GM21723 (cell line): Measurements from ENCODE around the gene ATRNL1.

ENCODE experiments used
- ATAC-seq: cut with Tn5 transposase; IDR thresholded peaks from one replicate; pipeline ENCODE4 v1.9.1; 2021; ENCODE audit warnings: mild to moderate bottlenecking, moderate library complexity; ENCODE audit not compliant: unreplicated experiment

Gene ATRNL1

DNA sequence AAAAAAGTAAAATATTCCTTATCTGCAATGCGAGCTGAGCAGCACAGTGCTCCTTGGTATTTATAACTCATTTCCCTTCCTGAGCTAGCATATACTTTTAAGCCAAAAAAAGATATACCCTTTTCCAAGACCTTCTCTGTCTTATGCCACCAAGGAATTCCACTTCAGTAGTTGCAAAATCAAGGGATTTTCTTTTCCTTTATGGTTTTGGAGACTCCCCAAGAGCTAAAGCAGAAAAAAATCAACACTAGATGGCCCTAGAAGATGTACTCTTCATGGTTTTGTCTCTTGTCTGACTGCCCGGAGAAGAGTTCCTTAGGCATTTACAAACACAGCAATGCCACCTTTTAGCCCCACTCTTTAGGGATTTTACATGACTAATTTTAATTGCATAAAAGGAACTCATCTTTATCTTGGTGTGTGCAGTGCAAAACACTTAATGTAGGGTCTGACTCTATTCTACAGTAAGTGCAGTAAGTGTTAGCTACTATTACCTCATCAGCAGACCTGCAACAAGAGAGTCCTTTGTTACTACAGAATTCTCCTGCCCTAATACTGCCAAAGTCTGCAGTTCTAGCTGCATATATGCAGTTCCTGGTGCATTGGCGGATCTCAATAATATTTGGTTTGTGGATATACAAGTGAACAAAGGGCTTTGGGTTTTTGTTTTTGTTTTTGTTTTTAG is 736.5 kb downstream of the ATRNL1 start:
- no peak for ATAC-seq

- no peak for ATAC-seq
Measured at GRCh38 chr10:115830265-115830970, 737.3 kb downstream of the ATRNL1 start.

DNA sequence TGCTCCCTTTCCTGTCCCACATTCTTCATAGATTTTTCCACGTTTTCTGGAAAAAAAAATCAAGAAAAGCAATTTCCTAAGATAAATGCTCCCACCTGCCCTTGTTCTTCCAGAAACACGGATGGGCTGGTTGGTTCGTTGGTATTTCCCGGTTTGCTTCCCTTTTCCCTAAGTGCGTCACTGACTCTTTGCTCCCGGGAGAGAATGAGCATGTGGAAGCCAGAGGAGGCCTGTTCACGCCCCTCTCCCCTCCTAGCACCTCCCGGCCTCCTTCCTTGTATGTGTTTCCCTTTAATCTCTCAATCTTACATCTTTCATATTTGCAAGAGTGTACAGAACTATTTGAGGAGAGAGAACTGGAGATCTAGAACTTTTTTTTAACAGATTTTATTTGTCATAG is 737.9 kb downstream of the ATRNL1 start:
- ATAC-seq = no peak

- no peak for ATAC-seq
Measured at GRCh38 chr10:115833119-115833518, 740.0 kb downstream of the ATRNL1 start.

DNA sequence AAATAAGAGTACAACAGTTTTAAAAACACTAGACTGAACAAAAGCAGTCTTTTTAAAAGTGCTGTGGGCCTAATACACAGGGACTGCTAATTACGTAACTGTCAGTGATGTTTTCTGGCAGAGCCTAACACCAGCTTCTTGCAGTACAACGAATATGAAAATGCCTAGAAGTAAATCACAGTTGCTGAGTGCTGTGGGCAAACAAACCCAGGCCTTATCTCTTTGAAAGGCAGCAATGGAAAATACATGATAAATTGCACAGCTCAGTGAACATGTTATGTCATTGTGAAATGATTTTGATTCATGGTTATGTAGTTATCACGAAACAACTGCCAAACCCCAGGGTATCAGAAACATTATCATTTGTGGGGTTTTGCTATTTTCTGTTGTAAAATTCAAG is 751.4 kb downstream of the ATRNL1 start:
- no peak for ATAC-seq

DNA sequence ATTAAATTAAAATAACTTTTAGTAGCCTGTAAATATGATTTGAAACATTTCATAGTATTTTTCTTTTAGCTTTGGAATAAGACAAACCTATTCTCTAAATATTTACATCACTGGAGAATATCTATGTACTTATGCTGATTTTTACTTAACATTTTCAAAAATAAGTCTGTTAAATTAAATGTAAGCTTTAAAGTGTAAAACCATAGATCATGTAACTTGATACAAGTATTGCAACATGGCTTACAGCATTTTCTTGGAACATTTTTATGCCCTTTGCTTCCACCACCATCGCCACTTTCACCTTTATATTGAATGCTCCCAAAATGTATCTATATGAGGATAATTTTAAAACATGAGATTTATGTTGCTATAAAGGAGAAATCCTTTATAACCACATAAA is 752.8 kb downstream of the ATRNL1 start:
- ATAC-seq = no peak

GRCh38 chr10:115846528-115846927 is 753.4 kb downstream of the ATRNL1 start:
- ATAC-seq = no peak

- no peak for ATAC-seq
Measured at GRCh38 chr10:115849197-115849596, 756.0 kb downstream of the ATRNL1 start.

GRCh38 chr10:115850666-115851065 is 757.5 kb downstream of the ATRNL1 start:
- no peak for ATAC-seq

GRCh38 chr10:115851695-115852094 is 758.5 kb downstream of the ATRNL1 start:
- ATAC-seq = no peak

- no peak for ATAC-seq
Measured at GRCh38 chr10:115854740-115855435, 761.7 kb downstream of the ATRNL1 start.

GRCh38 chr10:115856580-115856979 is 763.4 kb downstream of the ATRNL1 start:
- no peak for ATAC-seq

- ATAC-seq = no peak
Measured at GRCh38 chr10:115857856-115858255, 764.7 kb downstream of the ATRNL1 start.

- no peak for ATAC-seq
Measured at GRCh38 chr10:115860182-115861107, 767.3 kb downstream of the ATRNL1 start.

GRCh38 chr10:115861455-115861854 is 768.3 kb downstream of the ATRNL1 start:
- no peak for ATAC-seq

- ATAC-seq = no peak
Measured at GRCh38 chr10:115861864-115862263, 768.7 kb downstream of the ATRNL1 start.

DNA sequence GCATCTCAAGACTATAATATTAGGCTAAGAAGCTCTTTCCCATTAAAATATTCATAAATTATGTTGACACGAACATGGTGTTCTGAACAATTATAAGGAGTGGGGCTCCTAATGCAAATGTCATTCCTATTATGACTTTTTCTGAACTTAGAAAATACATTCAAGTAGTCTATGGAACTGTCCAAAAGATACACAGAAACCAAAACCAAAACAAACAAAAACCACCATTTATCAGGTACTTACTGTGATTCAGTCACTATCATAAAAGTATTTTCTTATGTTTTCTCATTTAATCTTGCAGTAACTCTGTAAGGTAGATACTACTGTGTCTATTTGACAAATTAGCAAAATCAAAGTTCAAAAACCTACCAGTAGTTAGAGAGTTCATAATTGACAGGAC is 773.0 kb downstream of the ATRNL1 start:
- no peak for ATAC-seq

DNA sequence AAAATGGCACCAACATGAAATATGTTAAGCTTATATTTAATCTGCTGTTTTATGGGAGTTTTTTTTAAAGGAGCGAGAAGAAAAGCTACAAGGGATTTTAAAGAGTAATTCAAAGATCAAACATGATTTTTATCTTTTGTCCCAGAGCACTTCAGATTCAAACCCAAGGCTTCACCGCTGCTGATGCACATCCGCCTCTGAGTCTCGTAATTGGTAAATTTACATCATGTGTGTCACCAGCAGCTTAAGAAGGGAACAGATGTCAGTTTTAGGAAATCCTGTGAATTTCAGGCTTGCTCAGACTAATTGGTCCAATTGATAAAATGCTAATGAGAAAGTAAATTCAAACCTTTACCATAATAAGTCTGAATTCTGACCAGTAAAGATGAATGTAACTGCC is 773.5 kb downstream of the ATRNL1 start:
- ATAC-seq = no peak

DNA sequence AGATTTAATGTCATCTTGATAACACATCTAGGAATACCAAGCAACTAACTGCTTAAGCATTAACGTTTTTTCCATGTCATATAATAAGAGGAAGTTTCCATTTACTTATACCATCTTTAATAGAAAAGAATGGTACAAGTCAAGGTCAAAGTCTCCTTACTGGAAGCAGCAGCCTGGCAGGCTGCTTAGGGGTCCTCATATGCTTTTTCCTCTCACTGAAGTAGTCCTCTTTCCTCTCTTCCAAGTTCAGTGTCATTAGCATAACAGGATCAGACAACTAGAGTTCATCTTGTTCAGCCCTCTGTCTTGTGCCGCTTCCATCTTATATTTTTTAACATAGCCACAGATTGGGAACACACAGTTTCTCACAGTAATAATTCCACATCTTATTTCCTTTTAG is 774.1 kb downstream of the ATRNL1 start:
- no peak for ATAC-seq

- no peak for ATAC-seq
Measured at GRCh38 chr10:115871855-115872254, 778.7 kb downstream of the ATRNL1 start.

- ATAC-seq = no peak
Measured at GRCh38 chr10:115875172-115875571, 782.0 kb downstream of the ATRNL1 start.
